HepG2 (cell line): ENCODE measurements around the gene HOXC4. TPM values are rescaled to one million over a fixed set of nuclear protein-coding genes. Genes with fewer than 3 reads are reported as not detected.

Experiments
- ATAC-seq: fragments of 200-7000 bp; cut with Tn5 transposase; 3 replicates; pipeline ENCODE4 v1.9.1; 2020; ENCODE audit warnings: mild to moderate bottlenecking, moderate library complexity
- BruUV-seq: library from RNA; stranded (reverse); fragments of 400-500 nt; replicated peaks from 2 replicates; lab custom pipeline; 2021; lab: Mats Ljungman, UMichigan
- CTCF ChIA-PET: fragments of 300-600 bp; formaldehyde crosslinking; extraction: SDS; loops from one replicate; lab custom pipeline; 2021; ENCODE audit warnings: low total read pairs, inconsistent platforms, low intra/inter-chr PET ratio; lab: Yijun Ruan, JAX
- POLR2A ChIA-PET: fragments of 350-600 bp; sonication (Branson Sonifier 250); formaldehyde crosslinking; loops from one replicate; lab custom pipeline; 2020; ENCODE audit warnings: antibody characterized with exemption, inconsistent platforms; lab: Yijun Ruan, JAX
- DNase-seq: peaks from one replicate; pipeline ENCODE4 v3.0.0-alpha.2; 2015; ENCODE audit warnings: low spot score
- FAIRE-seq: peaks from 3 replicates; lab custom pipeline; 2011; peaks lifted over from hg19 to GRCh38; lab: Jason Lieb, UNC
- H2AFZ ChIP-seq: one replicate; pipeline ENCODE4 v1.6.1; 2011; ENCODE audit warnings: low read length, inconsistent platforms
- H3K27ac ChIP-seq: fragments of 300-600 bp; 3 replicates; pipeline ENCODE4 v1.8.0; 2011; ENCODE audit warnings: mixed run types, mild to moderate bottlenecking, mixed read lengths, low read length, inconsistent platforms; ENCODE audit not compliant: insufficient read depth; ENCODE audit errors: extremely low read length
- H3K27me3 ChIP-seq, 2 experiments: fragments of 200-600 bp in 1 of 2; 2 replicates in 1 of 2; 3 replicates in 1 of 2; pipeline versions ENCODE4 v1.6.0 to v1.8.0; 2011; ENCODE audit warnings: low read length in 2 of 2, mild to moderate bottlenecking in 2 of 2, moderate library complexity in 2 of 2, inconsistent platforms in 1 of 2; ENCODE audit not compliant: insufficient read depth in 2 of 2, control insufficient read depth in 1 of 2
- H3K36me3 ChIP-seq, 2 experiments: fragments of 200-600 bp in 1 of 2; replicated peaks in 1 of 2; 2 replicates in 1 of 2; 3 replicates in 1 of 2; pipeline versions ENCODE4 v1.5.1 to v1.8.0; 2011; ENCODE audit warnings: low read length in 2 of 2, inconsistent platforms in 1 of 2; ENCODE audit not compliant: insufficient read depth in 2 of 2, control insufficient read depth in 1 of 2
- H3K4me1 ChIP-seq: 2 replicates; pipeline ENCODE4 v1.5.1; 2012; ENCODE audit warnings: low read length, inconsistent platforms; ENCODE audit not compliant: insufficient read depth
- H3K4me2 ChIP-seq: 2 replicates; pipeline ENCODE4 v1.6.0; 2011; ENCODE audit warnings: low read depth, low read length, inconsistent platforms
- H3K4me3 ChIP-seq, 3 experiments: fragments of 200-600 bp in 1 of 3; sonication (generic), shearing (Covaris generic) in 1 of 3; replicated peaks in 1 of 3; 2 replicates each; pipeline ENCODE4 v1.5.1; 2011 to 2016; ENCODE audit warnings: low read length in 3 of 3, inconsistent platforms in 2 of 3, low read depth in 2 of 3, mild to moderate bottlenecking in 2 of 3, control low read depth in 1 of 3, mixed read lengths in 1 of 3; ENCODE audit not compliant: insufficient read depth in 1 of 3
- H3K79me2 ChIP-seq: one replicate; pipeline ENCODE4 v1.6.1; 2011; ENCODE audit warnings: low read length, inconsistent platforms; ENCODE audit not compliant: insufficient read depth
- H3K9ac ChIP-seq: 2 replicates; pipeline ENCODE4 v1.6.0; 2011; ENCODE audit warnings: mild to moderate bottlenecking, low read depth, low read length, inconsistent platforms; ENCODE audit not compliant: insufficient read depth
- H3K9me3 ChIP-seq: 2 replicates; pipeline ENCODE4 v1.5.1; 2012; ENCODE audit warnings: mild to moderate bottlenecking, low read length
- H4K20me1 ChIP-seq: 2 replicates; pipeline ENCODE4 v1.6.0; 2011; ENCODE audit warnings: inconsistent platforms, mild to moderate bottlenecking, low read length, moderate library complexity; ENCODE audit not compliant: insufficient read depth
- BORCS8-MEF2B ChIP-seq: sonication (generic); formaldehyde crosslinking; IDR thresholded peaks from 2 replicates; pipeline ENCODE4 v1.8.0; 2022; ENCODE audit warnings: mild to moderate bottlenecking, missing genetic modification reagents
- EEA1 ChIP-seq: sonication (generic); formaldehyde crosslinking; IDR thresholded peaks from 2 replicates; pipeline ENCODE4 v1.5.1; 2020; ENCODE audit warnings: mild to moderate bottlenecking, missing genetic modification reagents, borderline replicate concordance
- HNRNPLL ChIP-seq: fragments of 200-400 bp; formaldehyde crosslinking; IDR thresholded peaks from 2 replicates; pipeline ENCODE4 v1.6.1; 2017; ENCODE audit warnings: mild to moderate bottlenecking, low read depth, low read length; ENCODE audit not compliant: poor library complexity, severe bottlenecking
- MAFF ChIP-seq: IDR thresholded peaks from 2 replicates; pipeline ENCODE4 v1.6.1; 2011; ENCODE audit warnings: low read depth, low read length, improper control_type of control experiment
- NRL ChIP-seq: sonication (generic); formaldehyde crosslinking; IDR thresholded peaks from 2 replicates; pipeline ENCODE4 v1.5.0; 2020; ENCODE audit warnings: missing genetic modification reagents, mild to moderate bottlenecking, moderate library complexity, borderline replicate concordance
- PAX8 ChIP-seq: sonication (generic); formaldehyde crosslinking; IDR thresholded peaks from 2 replicates; pipeline ENCODE4 v1.8.0; 2022; ENCODE audit warnings: mild to moderate bottlenecking, missing genetic modification reagents, borderline replicate concordance
- XRCC5 ChIP-seq: fragments of 200-400 bp; formaldehyde crosslinking; optimal IDR thresholded peaks from 2 replicates; pipeline ENCODE3; 2017; ENCODE audit warnings: mild to moderate bottlenecking, low read length
- ZNF256 ChIP-seq: sonication (generic); formaldehyde crosslinking; conservative IDR thresholded peaks from 2 replicates; pipeline ENCODE4 v1.4.0; 2020; ENCODE audit warnings: missing genetic modification reagents
- ZNF446 ChIP-seq: sonication (generic); formaldehyde crosslinking; IDR thresholded peaks from 2 replicates; pipeline ENCODE4 v1.5.0; 2020; ENCODE audit warnings: mild to moderate bottlenecking, missing genetic modification reagents
- ZNF451 ChIP-seq: sonication (generic); formaldehyde crosslinking; IDR thresholded peaks from 2 replicates; pipeline ENCODE4 v1.5.0; 2020; ENCODE audit warnings: mild to moderate bottlenecking, missing genetic modification reagents
- WGBS: methylation state at CpG from one replicate; pipeline ENCODE4 v1.1.6; 2017; ENCODE audit warnings: low lambda C conversion rate; 5-methylcytosine and 5-hydroxymethylcytosine counted together
- in situ Hi-C: cut with HindIII; loops from 2 replicates; pipeline ENCODE4 v1.10.0; 2017; ENCODE audit warnings: low pct_unique_long_range_greater_than_20kb; ENCODE audit not compliant: extremely low pct_ligation_motif_present
- intact Hi-C: fragments of 100-400 bp; cut with micrococcal nuclease; formaldehyde crosslinking; loops from one replicate; pipeline ENCODE4 v1.10.0; 2022; ENCODE audit not compliant: unreplicated experiment
- polyA plus RNA-seq, 8 experiments: library from polyadenylated mRNA; depleted of rRNA in 3 of 8; stranded (reverse) in 7 of 8; unstranded in 1 of 8; fragments of >200 nt; fragmentation: Illumina TruSeq in 4 of 8; extraction: Trizol in 4 of 8; gene quantifications; 2 replicates each; pipeline versions ENCODE4 v1.2.1 to v1.2.3, GENCODE V29; 2011 to 2016; ENCODE audit warnings: low read depth in 4 of 8, missing spikeins in 1 of 8, mixed read lengths in 1 of 8; ENCODE audit not compliant: insufficient read depth in 1 of 8
- total RNA-seq, 5 experiments: library from RNA; depleted of rRNA; stranded (reverse); fragments of >200 nt; fragmentation: Illumina TruSeq; extraction: Trizol; gene quantifications; 2 replicates each; pipeline ENCODE4 v1.2.3, GENCODE V29; 2016; ENCODE audit warnings: low read depth in 1 of 5
- TF ChIP-seq, protein P1 (sequence below): fragments of 450-650 bp; IDR thresholded peaks from 2 replicates; pipeline ENCODE4 v1.6.1; 2017; ENCODE audit warnings: mild to moderate bottlenecking

The HOXC4 gene
- total and polyA plus RNA-seq, 2 of the 13 experiments (the other 11 are each of a cell fraction or from before 2014, with no cell fraction given): not detected

DNA sequence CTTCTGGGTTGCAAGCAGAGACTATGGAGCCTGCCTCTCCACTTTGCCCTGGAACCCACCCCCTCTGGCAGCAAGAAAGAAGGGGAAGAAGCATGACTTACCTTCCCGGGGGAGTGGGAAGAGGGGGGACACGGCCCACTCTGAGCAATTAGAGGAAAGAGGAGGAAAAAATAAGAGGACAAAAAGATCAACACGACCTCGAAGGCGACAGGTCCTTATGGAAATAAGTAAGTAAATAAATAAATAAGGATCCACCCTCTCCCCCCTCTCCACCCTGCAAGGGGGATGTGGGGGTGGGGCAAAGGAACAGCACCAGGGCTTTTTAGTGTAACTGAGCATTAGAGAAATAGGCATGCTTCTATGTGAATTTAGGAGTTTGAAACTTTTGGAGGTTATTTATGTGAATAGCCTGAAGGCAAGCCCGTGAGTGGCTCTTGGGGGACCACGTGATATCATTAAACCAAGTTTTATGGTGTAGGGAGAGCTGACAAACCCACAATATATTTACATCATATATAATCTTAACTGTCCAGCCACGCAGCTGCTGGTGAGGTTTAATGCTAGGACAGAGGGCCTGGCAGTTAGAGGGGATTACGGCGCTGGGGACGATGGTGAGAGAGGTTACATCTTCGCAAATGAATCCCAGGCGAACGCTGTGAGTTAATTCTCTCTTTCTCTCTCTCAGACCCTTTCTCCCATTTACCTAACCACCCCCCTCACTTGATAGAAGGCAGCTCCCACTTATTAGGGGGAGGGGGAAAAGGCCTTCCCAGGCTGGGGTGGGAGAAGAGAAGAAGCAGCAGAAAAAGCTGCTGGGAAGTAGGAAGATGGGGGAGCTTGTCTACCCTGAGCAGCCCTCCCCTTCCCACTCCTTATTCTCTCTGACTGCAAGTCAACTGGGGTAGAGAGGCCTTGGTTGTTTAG, 16.0 kb upstream of the HOXC4 start:
- WGBS: 38% methylated on average over 14 of the region's 14 CpGs
- in situ Hi-C loops (no loop called here), intact Hi-C loops (no loop called here)
- ChIA-PET CTCF (no interaction called here), POLR2A (no interaction called here)
- ATAC-seq: no peak
- Histone ChIP-seq H3K27ac (no peak overlapping the region), H3K9ac (no peak overlapping the region), H4K20me1 (no peaks in the 10 kb centered on the region), H3K79me2 (no peaks in the 10 kb centered on the region), H3K36me3 (no peaks in the 10 kb centered on the region), H3K4me3 (no peak overlapping the region), H3K4me2 (no peak overlapping the region), H3K4me1 (peaks cover 6% of the 10 kb centered on the region; the same call in 1 of the 2 replicates), H2AFZ (no peak overlapping the region), H3K9me3 (no peaks in the 10 kb centered on the region), H3K27me3 (peaks cover 8 to 61% of the 10 kb centered on the region in 2 experiments)
- DNase-seq: no peak
- no peak for TF ChIP-seq EEA1 (CRISPR knock-in tag)
- no peak for TF ChIP-seq NRL (CRISPR knock-in tag)
- no peak for TF ChIP-seq HNRNPLL
- TF ChIP-seq XRCC5: no peak
- no peak for TF ChIP-seq ZNF446 (CRISPR knock-in tag)
- no peak for TF ChIP-seq BORCS8-MEF2B (CRISPR knock-in tag)
- TF ChIP-seq MAFF: no peak
- TF ChIP-seq ZNF451 (CRISPR knock-in tag): no peak
- TF ChIP-seq PAX8: no peak
- TF ChIP-seq, protein P1, sequence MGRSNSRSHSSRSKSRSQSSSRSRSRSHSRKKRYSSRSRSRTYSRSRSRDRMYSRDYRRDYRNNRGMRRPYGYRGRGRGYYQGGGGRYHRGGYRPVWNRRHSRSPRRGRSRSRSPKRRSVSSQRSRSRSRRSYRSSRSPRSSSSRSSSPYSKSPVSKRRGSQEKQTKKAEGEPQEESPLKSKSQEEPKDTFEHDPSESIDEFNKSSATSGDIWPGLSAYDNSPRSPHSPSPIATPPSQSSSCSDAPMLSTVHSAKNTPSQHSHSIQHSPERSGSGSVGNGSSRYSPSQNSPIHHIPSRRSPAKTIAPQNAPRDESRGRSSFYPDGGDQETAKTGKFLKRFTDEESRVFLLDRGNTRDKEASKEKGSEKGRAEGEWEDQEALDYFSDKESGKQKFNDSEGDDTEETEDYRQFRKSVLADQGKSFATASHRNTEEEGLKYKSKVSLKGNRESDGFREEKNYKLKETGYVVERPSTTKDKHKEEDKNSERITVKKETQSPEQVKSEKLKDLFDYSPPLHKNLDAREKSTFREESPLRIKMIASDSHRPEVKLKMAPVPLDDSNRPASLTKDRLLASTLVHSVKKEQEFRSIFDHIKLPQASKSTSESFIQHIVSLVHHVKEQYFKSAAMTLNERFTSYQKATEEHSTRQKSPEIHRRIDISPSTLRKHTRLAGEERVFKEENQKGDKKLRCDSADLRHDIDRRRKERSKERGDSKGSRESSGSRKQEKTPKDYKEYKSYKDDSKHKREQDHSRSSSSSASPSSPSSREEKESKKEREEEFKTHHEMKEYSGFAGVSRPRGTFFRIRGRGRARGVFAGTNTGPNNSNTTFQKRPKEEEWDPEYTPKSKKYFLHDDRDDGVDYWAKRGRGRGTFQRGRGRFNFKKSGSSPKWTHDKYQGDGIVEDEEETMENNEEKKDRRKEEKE: no peak
- TF ChIP-seq ZNF256: no peak
- BruUV-seq: no TSS peak
- no peak for FAIRE-seq
